B cell (primary cell): ENCODE measurements around the gene RPS5. TPM values are rescaled to one million over a fixed set of nuclear protein-coding genes. Genes with fewer than 3 reads are reported as not detected.
A peak's percentile ranks its signal among the peaks of the same experiment; 100 is the strongest.

Experiments used
- ATAC-seq: fragments of 200-7000 bp; cut with Tn5 transposase; one replicate; pipeline ENCODE4 v1.10.0; 2021; ENCODE audit warnings: low read depth, mild to moderate bottlenecking, moderate number of reproducible peaks, moderate library complexity
- CTCF ChIA-PET: fragments of 350-600 bp; sonication (Branson Sonifier 250); formaldehyde crosslinking; loops from one replicate; lab custom pipeline; 2021; ENCODE audit warnings: antibody characterized with exemption, inconsistent platforms; lab: Charles Lee
- POLR2A ChIA-PET: fragments of 350-600 bp; sonication (Branson Sonifier 250); formaldehyde crosslinking; loops from one replicate; lab custom pipeline; 2021; ENCODE audit warnings: antibody characterized with exemption; lab: Charles Lee
- DNase-seq: peaks from one replicate; pipeline ENCODE4 v3.0.0; 2013
- H2AFZ ChIP-seq: 2 replicates; pipeline ENCODE4 v1.6.1; 2012; ENCODE audit warnings: mild to moderate bottlenecking, low read depth, low read length; ENCODE audit not compliant: insufficient read depth, poor library complexity, severe bottlenecking
- H3K27ac ChIP-seq, 2 donors: 1 replicate in 1 of 2; 2 replicates in 1 of 2; pipeline ENCODE4 v1.5.1; 2012 to 2013; ENCODE audit warnings: low read length in 2 of 2, mild to moderate bottlenecking in 2 of 2, moderate library complexity in 1 of 2
- H3K27me3 ChIP-seq, 4 experiments: fragments of 200-600 bp in 1 of 4; sonication (generic) in 1 of 4; replicated peaks in 1 of 4; 1 replicate in 2 of 4; 2 replicates in 2 of 4; pipeline versions ENCODE4 v1.6.1 to v1.7.0; 2013 to 2016; ENCODE audit warnings: low read length in 3 of 4, mild to moderate bottlenecking in 2 of 4, mixed read lengths in 1 of 4, moderate library complexity in 1 of 4; ENCODE audit not compliant: insufficient read depth in 4 of 4, control insufficient read depth in 3 of 4; ENCODE audit errors: control extremely low read depth in 1 of 4
- H3K36me3 ChIP-seq, 2 experiments: replicated peaks in 1 of 2; 1 replicate in 1 of 2; 2 replicates in 1 of 2; pipeline versions ENCODE4 v1.6.1 to v1.7.1; 2013; ENCODE audit warnings: low read length in 1 of 2; ENCODE audit not compliant: insufficient read depth in 2 of 2, control insufficient read depth in 1 of 2; ENCODE audit errors: control extremely low read depth in 1 of 2, extremely low read depth in 1 of 2
- H3K4me1 ChIP-seq, 2 donors: fragments of 200-600 bp in 1 of 2; sonication (generic) in 1 of 2; 1 replicate in 1 of 2; 2 replicates in 1 of 2; pipeline versions ENCODE4 v1.5.1 to v1.6.1; 2013 to 2017; ENCODE audit warnings: low read length in 2 of 2; ENCODE audit not compliant: control insufficient read depth in 2 of 2, insufficient read depth in 2 of 2
- H3K4me2 ChIP-seq: replicated peaks from 2 replicates; pipeline ENCODE3; 2012; ENCODE audit warnings: mild to moderate bottlenecking, low read depth, low read length; ENCODE audit not compliant: poor library complexity, severe bottlenecking
- H3K4me3 ChIP-seq, 5 experiments: fragments of 200-600 bp in 1 of 5; sonication (generic) in 1 of 5; 1 replicate in 3 of 5; 2 replicates in 2 of 5; pipeline versions ENCODE4 v1.5.1 to v1.7.0; 2011 to 2016; ENCODE audit warnings: low read length in 4 of 5, mild to moderate bottlenecking in 4 of 5, low read depth in 2 of 5, control low read depth in 1 of 5, moderate library complexity in 1 of 5; ENCODE audit not compliant: insufficient read depth in 1 of 5; ENCODE audit errors: control extremely low read depth in 1 of 5, extremely low read depth in 1 of 5
- H3K79me2 ChIP-seq: fragments of 200-600 bp; sonication (generic); one replicate; pipeline ENCODE4 v1.6.0; 2016; ENCODE audit warnings: low read length; ENCODE audit not compliant: control insufficient read depth, insufficient read depth
- H3K9ac ChIP-seq: fragments of 200-600 bp; sonication (generic); 2 replicates; pipeline ENCODE4 v1.6.1; 2017; ENCODE audit warnings: mild to moderate bottlenecking, low read length, moderate library complexity
- H3K9me3 ChIP-seq, 3 donors: one replicate each; pipeline versions ENCODE4 v1.6.1 to v1.7.1; 2013; ENCODE audit warnings: low read length in 2 of 3; ENCODE audit not compliant: control insufficient read depth in 2 of 3, insufficient read depth in 1 of 3; ENCODE audit errors: control extremely low read depth in 1 of 3
- H4K20me1 ChIP-seq: 2 replicates; pipeline ENCODE4 v1.6.0; 2012; ENCODE audit warnings: mild to moderate bottlenecking, low read length; ENCODE audit not compliant: insufficient read depth, control insufficient read depth, poor library complexity, severe bottlenecking
- H3K27ac Mint-ChIP-seq: one replicate; pipeline ENCODE4 v1.8.0; 2021; ENCODE audit warnings: mixed read lengths
- H3K27me3 Mint-ChIP-seq: one replicate; pipeline ENCODE4 v1.8.0; 2021; ENCODE audit warnings: mixed read lengths
- H3K4me1 Mint-ChIP-seq: one replicate; pipeline ENCODE4 v1.8.0; 2021; ENCODE audit warnings: mixed read lengths
- H3K4me3 Mint-ChIP-seq: one replicate; pipeline ENCODE4 v1.8.0; 2021; ENCODE audit warnings: mixed read lengths
- H3K9me3 Mint-ChIP-seq: one replicate; pipeline ENCODE4 v1.8.0; 2022; ENCODE audit warnings: mixed read lengths; ENCODE audit not compliant: insufficient read depth
- EZH2 ChIP-seq: IDR thresholded peaks from 2 replicates; pipeline ENCODE4 v1.6.1; 2012; ENCODE audit warnings: borderline replicate concordance, low read depth, mild to moderate bottlenecking, moderate library complexity, low read length; ENCODE audit not compliant: insufficient read depth, poor library complexity, severe bottlenecking
- WGBS: methylation state at CpG from one replicate; pipeline ENCODE4 v1.1.5; 2013; ENCODE audit warnings: missing lambda C conversion rate; ENCODE audit not compliant: insufficient coverage; 5-methylcytosine and 5-hydroxymethylcytosine counted together
- intact Hi-C: fragments of 100-400 bp; cut with micrococcal nuclease; formaldehyde crosslinking; loops from one replicate; pipeline ENCODE4 v1.10.0; 2022
- polyA plus RNA-seq: library from polyadenylated mRNA; depleted of rRNA; stranded (reverse); fragments of >200 nt; gene quantifications from 2 replicates; pipeline ENCODE4 v1.2.3, GENCODE V29; 2012
- total RNA-seq, 2 donors: library from RNA; stranded (reverse); fragments of 120-200 nt in 1 of 2; gene quantifications; 1 replicate in 1 of 2; 2 replicates in 1 of 2; pipeline versions ENCODE4 v1.2.3 to v1.2.4, GENCODE V29; 2013 to 2022
- TF ChIP-seq, protein P1 (sequence below): fragments of 200-600 bp; IDR thresholded peaks from one replicate; pipeline ENCODE4 v1.8.0; 2022; ENCODE audit warnings: antibody characterized with exemption, mild to moderate bottlenecking

RPS5 gene
- total and polyA plus RNA-seq, 2 donors (not counting 1 experiment from before 2014, with no cell fraction given) = 1,311 to 4,330 TPM

DNA sequence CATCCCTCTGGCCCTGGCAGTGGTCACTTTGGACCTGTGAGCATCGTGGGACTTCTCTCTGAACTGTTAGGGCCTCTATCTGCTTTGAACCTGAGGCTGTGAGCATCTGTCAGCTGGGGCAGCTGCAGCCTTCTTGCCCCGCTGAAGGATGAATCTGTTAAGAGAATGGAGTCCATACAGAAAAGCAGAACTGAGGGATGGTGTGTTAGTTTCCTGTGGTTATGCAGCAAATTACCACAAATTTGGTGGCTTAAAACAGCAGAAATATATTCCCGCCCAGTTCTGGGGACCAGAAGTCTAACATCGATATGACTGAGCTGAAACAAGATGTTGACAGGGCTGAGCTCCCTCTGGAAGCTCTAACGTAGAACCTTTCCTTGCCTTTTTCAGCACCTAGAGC lies 22.9 kb upstream of the RPS5 start:
- Mint-ChIP-seq H3K4me1 (peaks cover 15% of the 10 kb centered on the region), H3K4me3 (peak overlapping the region; percentile 72), H3K27me3 (peaks cover 3% of the 10 kb centered on the region), H3K9me3 (no peaks in the 10 kb centered on the region), H3K27ac (peak overlapping the region; percentile 84)
- TF ChIP-seq EZH2 = no peak
- TF ChIP-seq, protein P1, sequence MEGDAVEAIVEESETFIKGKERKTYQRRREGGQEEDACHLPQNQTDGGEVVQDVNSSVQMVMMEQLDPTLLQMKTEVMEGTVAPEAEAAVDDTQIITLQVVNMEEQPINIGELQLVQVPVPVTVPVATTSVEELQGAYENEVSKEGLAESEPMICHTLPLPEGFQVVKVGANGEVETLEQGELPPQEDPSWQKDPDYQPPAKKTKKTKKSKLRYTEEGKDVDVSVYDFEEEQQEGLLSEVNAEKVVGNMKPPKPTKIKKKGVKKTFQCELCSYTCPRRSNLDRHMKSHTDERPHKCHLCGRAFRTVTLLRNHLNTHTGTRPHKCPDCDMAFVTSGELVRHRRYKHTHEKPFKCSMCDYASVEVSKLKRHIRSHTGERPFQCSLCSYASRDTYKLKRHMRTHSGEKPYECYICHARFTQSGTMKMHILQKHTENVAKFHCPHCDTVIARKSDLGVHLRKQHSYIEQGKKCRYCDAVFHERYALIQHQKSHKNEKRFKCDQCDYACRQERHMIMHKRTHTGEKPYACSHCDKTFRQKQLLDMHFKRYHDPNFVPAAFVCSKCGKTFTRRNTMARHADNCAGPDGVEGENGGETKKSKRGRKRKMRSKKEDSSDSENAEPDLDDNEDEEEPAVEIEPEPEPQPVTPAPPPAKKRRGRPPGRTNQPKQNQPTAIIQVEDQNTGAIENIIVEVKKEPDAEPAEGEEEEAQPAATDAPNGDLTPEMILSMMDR = no peak
- intact Hi-C loops = loop anchor here (5.0 kb wide), 2 partner anchors 88 to 113 kb away; partner anchors contain the start of genes ZNF324B and ZNF446
- no peak overlapping the region for H3K9ac ChIP-seq
- DNase-seq = peak; percentile 63
- no peak for ATAC-seq
- no peaks in the 10 kb centered on the region for H3K79me2 ChIP-seq
- H4K20me1 ChIP-seq = no peaks in the 10 kb centered on the region
- H3K4me1 ChIP-seq = peaks cover 11 to 27% of the 10 kb centered on the region in 2 donors
- peaks cover 0 to 3% (median 0%) of the 10 kb centered on the region in 3 donors for H3K9me3 ChIP-seq
- CTCF ChIA-PET = no interaction called here
- peak overlapping the region in 1 of 2 donors; percentile 54 for H3K27ac ChIP-seq
- no peaks in the 10 kb centered on the region for H3K27me3 ChIP-seq
- H3K4me3 ChIP-seq = no peak overlapping the region
- WGBS = 2% methylated on average over 5 of the region's 5 CpGs
- POLR2A ChIA-PET = interaction anchor here (0.9 to 3.7 kb wide), 3 partner anchors 17 to 23 kb away, joined by 3 to 35 read pairs (median 18); partner anchors contain the start of genes RPS5 and ZNF837
- H3K36me3 ChIP-seq = no peaks in the 10 kb centered on the region
- peak overlapping the region; percentile 45 for H3K4me2 ChIP-seq
- peak overlapping the region; percentile 27 for H2AFZ ChIP-seq

DNA sequence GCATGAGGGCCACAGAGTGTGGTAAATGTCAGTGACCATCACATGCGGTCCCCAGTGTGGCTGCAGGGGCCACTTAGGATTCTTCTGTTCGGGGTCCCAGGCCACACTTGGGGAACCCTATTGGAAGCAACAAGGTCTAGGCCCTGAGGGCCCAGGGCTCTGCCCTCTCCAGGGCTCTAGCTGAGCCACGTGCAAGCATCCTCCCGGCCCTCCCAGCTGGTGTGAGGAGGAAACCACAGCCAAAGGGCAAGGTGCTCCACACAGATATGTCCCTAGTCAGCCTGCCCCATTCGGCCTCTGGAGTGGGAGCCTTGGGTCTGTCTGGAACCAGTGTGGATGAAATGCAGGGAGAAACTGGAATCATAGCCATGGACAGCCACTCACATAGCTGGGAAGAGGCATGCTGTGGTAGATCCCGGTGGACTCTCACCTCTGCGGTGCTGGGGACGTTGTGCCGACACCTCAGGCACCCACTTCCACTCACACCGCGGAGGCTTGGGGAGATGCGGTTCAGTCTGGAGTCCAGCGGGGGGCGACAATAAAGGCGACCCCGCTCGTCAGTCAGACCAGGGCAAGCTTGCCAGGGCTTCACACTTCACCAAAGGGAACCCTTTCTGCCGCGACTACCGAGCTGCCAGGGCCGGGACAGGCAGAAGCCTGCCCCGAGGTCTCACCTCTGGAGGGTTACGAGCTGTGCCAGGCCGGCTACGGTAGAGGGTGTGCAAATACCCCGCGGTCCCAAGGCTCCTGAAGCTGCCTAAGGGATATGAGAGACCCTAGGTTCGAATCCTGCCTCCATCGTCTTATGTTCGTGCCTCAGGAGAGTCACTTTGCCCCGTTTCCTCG lies 20.3 kb upstream of the RPS5 start:
- Histone ChIP-seq H4K20me1 (no peaks in the 10 kb centered on the region), H3K27me3 (no peaks in the 10 kb centered on the region), H3K79me2 (no peaks in the 10 kb centered on the region), H3K4me1 (peaks cover 10 to 23% of the 10 kb centered on the region in 2 donors), H3K4me2 (no peak overlapping the region), H3K9me3 (peaks cover 0 to 3% (median 0%) of the 10 kb centered on the region in 3 donors), H2AFZ (no peak overlapping the region), H3K9ac (no peak overlapping the region), H3K36me3 (no peaks in the 10 kb centered on the region), H3K27ac (no peak overlapping the region), H3K4me3 (no peak overlapping the region)
- ChIA-PET POLR2A (no interaction called here), CTCF (no interaction called here)
- Mint-ChIP-seq H3K27ac (no peak overlapping the region), H3K4me1 (peaks cover 14% of the 10 kb centered on the region), H3K27me3 (no peaks in the 10 kb centered on the region), H3K4me3 (no peak overlapping the region), H3K9me3 (no peaks in the 10 kb centered on the region)
- TF ChIP-seq, protein P1 = no peak
- TF ChIP-seq EZH2 = no peak
- ATAC-seq (no peak), DNase-seq (no peak)
- intact Hi-C loops = no loop called here
- 96% methylated on average over 31 of the region's 32 CpGs for WGBS
